GM21528 (cell line): ENCODE results near the gene PDLIM5.
"Not testable (repeated sequence)": the region's sequence is repeated elsewhere in the genome, so short reads cannot be mapped to it uniquely, and the experiment has no call there.

Experiments
- ATAC-seq: cut with Tn5 transposase; IDR thresholded peaks from one replicate; pipeline ENCODE4 v1.9.1; 2021; ENCODE audit warnings: mild to moderate bottlenecking, moderate library complexity; ENCODE audit not compliant: unreplicated experiment, low FRiP score

The PDLIM5 gene

DNA sequence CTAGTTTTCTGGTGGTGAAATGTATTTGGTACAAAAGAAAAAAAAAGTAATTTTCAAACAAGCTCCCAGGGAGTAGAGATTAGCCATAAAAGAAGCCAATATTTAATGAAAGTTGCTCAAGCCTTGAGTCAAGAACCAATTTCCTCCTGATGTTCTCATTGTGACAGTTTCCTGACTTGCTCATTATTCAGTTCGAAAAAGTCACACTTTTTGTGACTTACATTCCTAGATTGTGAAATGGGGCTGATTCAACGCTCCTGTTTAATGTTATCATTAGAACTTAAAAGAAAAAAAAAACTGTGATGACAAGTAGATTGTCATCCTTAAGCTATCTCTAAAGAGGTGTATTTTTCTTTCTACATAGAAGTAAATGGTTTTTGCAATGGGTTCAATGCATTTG lies 183.4 kb downstream of the PDLIM5 start:
- no peak for ATAC-seq

DNA sequence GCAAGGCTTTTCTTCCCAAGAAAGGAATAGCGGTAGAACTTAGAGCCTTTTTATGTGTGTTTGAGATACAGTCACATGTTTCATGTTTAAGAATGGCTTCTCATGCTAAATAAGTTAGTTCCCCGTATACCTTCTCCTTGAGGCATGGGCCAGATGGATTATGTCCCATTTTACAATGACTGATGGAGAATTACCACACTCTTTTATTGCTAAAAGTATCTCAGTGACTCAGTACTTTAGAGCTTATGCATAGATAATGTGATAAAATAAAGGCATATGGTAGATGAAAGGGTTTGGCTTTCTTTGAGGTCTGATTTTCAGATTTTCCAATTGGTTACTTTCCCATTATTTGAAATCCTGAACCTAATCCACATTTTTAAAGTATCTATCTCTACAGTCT lies 184.3 kb downstream of the PDLIM5 start:
- no peak for ATAC-seq

GRCh38 chr4:94639298-94639697 lies 187.6 kb downstream of the PDLIM5 start:
- no peak for ATAC-seq

DNA sequence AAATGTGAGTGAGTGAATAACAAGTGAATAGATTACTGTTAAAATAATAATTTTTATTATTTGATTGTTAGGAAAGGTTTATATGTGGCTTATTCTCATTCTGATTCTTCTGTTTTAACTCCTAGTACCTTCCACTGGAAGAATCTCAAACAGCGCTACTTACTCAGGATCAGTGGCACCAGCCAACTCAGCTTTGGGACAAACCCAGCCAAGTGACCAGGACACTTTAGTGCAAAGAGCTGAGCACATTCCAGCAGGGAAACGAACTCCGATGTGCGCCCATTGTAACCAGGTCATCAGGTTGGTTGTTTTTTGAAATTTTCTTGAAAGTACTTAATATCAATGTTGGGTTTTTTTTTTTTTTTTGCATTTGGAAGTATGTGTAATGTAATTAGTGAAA lies 188.4 kb downstream of the PDLIM5 start:
- no peak for ATAC-seq

DNA sequence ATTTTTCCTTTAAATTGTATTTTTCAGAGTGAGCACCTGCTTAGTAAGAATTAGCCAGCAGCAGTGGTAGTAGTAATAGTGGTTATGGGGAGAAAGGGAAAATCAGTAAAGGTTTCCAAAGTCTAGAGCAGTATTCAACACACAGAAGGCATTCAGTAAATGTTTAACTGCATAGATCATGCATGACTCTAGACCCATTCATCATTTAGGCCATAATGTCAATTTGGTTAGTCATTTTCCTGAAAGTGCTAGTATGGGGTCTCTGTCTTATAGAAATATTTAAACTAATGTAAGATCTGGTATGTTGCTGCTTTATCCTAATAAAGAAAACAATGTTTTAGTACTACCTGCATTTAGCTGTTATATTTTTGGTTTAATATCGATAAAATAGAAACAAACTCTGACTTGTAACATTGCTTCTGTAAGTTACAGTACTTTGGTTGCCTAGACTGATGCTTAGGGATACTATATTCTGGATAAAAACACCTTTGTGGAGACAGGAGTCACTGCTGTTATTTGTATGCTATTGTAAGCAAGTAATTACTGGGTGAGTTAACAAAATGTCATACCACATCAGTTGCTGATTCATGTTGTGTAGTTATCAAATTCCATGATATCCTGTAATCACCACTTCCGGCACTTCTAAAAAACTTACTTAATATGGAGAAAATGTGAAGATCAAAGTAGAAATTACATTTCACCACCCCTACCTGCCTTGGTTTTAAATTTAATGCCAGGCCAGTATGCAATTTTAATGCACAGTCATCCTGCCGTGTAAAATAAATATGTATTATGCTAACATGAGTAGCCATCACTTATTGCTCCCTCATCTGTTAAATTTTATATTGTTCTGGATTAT lies 190.2 kb downstream of the PDLIM5 start:
- ATAC-seq: no peak

DNA sequence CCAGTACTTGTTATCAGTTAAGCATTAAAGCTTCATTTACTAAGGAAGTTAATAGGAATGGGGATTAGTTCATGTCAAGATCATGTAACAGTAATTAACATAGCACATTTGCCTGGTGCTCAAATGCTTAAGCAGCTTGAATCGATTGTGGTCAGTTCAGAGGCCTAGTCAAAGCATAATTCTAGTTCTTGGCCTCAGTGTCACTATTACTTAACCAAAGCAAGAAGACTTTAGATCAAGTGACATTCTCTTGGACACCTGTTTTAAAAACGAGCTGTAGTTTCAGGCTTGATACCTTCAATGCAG lies 190.8 kb downstream of the PDLIM5 start:
- no peak for ATAC-seq

- ATAC-seq: no peak
These were observed 197.0 kb downstream of the PDLIM5 start for GRCh38 chr4:94648699-94649098.

DNA sequence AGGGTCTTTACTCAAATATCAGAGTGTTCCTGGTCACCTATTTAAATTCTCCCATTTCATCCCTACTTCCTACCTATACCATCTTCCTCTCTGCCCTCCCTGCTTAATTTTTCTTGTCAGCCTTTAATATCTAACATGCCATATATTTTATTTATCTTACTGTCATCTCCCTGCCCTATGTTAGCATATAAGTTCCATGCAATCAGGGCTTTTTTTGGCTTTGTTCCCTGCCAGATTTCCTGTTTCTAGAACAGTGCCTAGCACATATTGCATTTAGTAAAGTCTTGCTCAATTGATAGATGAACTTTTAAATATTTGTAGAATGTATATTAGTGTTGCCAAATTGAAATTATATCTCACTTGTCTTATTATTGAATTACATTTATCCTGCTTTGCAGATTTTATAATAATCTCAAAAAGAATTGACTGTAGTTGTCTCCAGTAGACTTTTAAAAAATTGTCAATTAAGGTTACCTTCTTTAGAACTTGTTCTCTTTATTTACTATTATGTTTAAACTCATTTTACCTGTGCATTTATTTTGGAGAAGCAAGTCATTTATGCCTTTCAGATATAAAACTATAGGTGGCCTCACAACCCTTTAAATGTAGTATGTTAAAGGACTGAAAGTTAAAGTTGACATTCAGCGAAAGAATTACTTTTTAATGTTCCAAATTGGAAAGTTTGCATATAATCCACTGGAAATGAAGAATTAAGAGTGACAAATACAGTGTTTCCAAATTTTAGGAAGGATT lies 197.8 kb downstream of the PDLIM5 start:
- ATAC-seq: no peak

- ATAC-seq: no peak
These were observed 198.4 kb downstream of the PDLIM5 start for GRCh38 chr4:94650134-94650495.

DNA sequence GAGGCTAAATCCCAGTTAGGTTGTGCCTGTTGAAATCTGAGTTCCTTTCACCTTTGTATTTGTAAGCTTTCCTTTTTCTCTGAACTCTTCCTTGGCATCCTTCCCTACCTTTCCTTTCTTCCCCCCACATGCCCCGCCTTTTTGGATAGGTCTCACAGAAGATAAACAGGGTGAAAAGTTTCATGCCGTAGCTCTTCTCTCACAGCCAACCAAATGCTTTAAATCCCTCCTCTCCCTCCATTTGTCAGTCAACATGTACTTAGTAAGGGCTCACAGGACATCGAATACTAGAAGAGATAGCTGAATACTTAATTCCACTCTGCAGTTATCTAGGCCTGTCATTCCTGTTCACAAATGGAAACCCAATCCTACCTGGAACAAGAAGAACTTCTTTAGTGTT lies 198.9 kb downstream of the PDLIM5 start:
- ATAC-seq: no peak

GRCh38 chr4:94653095-94653649 lies 201.4 kb downstream of the PDLIM5 start:
- no peak for ATAC-seq

DNA sequence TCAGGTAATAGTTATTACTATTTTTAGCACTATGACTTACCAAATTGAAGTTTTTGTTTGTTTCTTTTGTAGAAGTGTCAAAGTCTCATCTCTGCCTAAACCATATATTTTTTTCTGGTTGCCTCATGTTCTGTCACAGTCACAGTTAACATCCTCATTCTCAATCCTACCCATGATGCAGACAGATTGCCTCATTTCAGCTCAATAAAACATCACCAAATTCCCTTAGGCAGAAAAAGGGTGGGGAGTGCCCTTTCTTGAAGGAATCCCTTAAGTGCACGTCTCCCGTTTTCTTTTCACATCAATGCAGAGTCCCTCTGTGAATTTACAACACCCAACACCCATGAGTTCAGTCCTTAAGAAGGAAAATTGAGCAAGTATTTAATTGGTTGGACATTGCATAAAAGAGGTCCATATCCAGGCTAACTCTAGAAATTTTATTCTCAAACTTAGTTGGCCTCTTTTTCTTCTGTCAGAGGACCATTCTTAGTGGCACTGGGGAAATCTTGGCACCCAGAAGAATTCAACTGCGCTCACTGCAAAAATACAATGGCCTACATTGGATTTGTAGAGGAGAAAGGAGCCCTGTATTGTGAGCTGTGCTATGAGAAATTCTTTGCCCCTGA lies 202.4 kb downstream of the PDLIM5 start:
- ATAC-seq: no peak

GRCh38 chr4:94654714-94655113 lies 203.0 kb downstream of the PDLIM5 start:
- ATAC-seq: no peak

DNA sequence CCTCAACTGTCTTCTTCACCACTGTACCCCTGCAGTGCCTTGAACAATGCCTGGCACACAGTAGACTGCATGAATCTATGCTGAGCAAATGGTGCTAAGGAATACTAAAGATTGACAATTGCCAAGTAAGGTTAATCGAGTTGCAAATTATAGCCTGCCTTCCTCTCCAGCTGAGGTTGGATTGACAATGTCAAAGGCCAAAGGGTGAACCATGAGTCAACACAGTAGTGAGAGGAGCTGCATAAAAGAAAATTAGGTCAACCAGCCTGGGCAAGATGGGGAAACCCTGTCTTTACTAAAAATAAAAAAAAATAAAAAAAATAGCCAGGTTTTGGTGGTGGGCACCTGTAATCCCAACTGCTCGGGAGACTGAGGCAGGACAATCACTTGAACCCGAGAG lies 208.9 kb downstream of the PDLIM5 start:
- ATAC-seq: no peak

DNA sequence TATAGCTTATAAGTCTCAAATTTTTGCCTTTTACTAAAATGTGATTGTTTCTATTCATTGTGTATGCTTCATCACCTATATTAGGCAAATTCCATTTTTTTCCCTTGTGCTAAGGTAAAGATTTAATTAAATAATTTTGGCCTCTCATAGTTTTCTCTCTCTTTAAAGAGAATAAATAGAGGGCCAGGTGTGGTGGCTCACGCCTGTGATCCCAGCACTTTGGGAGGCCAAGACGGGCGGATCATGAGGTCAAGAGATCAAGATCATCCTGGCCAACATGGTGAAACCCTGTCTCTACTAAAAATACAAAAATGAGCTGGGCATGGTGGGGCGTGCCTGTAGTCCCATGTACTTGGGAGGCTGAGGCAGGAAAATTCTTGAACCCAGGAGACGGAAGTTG lies 213.3 kb downstream of the PDLIM5 start:
- not testable (repeated sequence) for ATAC-seq

- ATAC-seq: no peak
These were observed 214.0 kb downstream of the PDLIM5 start for GRCh38 chr4:94665500-94666404.

- no peak for ATAC-seq
These were observed 217.0 kb downstream of the PDLIM5 start for GRCh38 chr4:94668724-94669123.

DNA sequence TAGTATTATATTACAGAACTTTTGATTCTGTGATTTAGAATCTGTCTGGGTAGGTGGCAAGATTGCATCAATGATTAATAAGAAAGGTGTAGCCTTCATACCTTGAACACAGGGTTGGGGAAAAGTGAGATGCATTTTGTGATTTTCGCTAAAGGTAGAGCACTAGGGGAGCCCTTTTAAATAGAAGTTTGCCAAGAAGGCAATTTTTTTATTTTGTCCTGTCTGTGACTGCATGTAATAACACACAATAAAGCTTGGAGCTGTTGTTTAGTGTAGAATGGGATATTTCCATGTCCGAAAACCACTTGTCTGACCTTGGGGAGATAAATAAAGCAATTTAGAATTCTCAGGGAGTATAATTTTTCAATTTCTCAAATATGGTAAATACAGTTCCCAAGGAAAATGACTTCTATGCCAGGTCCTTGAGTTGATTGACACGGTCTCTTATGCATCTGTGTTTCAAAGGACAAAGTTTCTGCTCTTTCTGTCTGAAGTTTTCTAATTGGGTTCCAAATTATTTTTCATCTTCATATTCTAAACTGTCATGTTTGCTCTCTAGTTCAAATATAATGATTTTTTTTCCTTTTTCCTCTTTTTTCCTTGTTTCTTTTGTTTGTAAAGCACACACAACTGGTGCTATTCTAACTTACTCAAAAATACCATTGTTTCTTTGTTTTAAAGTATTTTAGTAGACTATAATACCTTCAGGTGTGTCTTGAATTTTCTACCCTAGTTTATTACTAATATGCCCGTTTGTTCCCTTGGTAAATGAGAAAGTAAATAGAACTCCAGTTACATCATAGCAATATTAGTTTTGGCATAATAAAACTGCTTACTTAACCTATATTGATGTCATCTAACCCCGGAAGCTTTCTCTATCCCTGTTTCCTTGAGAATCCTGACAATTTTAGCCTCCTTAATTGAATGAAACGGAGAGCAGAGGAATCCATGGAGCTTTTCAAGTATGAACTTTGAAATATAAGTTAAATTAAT lies 218.2 kb downstream of the PDLIM5 start:
- no peak for ATAC-seq

- ATAC-seq: no peak
These were observed 219.4 kb downstream of the PDLIM5 start for GRCh38 chr4:94671113-94671512.
